ENCODE results near the gene CHD3.
"Not testable (repeated sequence)": the region's sequence is repeated elsewhere in the genome, so short reads cannot be mapped to it uniquely, and the experiment has no call there.

DNA sequence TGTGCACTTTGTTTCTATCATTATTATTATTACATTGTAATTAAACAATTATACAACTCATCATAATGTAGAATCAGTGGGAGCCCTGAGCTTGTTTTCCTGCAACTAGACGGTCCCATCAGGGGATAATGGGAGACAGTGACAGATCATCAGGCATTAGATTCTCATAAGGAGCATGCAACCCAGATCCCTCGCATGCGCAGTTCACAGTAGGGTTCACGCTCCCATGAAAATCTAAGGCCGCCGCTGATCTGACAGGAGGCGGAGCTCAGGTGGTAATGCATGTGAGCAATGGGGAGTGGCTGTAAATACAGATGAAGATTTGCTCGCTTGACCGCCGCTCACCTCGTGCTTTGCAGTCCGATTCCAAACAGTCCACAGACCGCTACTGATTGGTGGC is 64.7 kb downstream of the CHD3 start:
- not testable (repeated sequence) for TF ChIP-seq CTCF (IDR thresholded peaks at IDR 0.05; ENCODE audit: poor library complexity); EZH2 (IDR thresholded peaks at IDR 0.05; ENCODE audit: borderline replicate concordance); EZH2phosphoT487 (IDR thresholded peaks at IDR 0.05; ENCODE audit: low read depth, severe bottlenecking, unreplicated experiment)

Data from hepatocyte (in vitro differentiated cells).